GM19467 (cell line): Measurements from ENCODE around the gene ZNF548.
A peak's percentile ranks its signal among the peaks of the same experiment; 100 is the strongest.
"Not testable (repeated sequence)": the region's sequence is repeated elsewhere in the genome, so short reads cannot be mapped to it uniquely, and the experiment has no call there.

Source experiments
- ATAC-seq: cut with Tn5 transposase; IDR thresholded peaks from one replicate; pipeline ENCODE4 v1.9.1; 2021; ENCODE audit warnings: mild to moderate bottlenecking, moderate library complexity; ENCODE audit not compliant: unreplicated experiment

Gene ZNF548

GRCh38 chr19:57389730-57390598 is at the start of gene ZNF548:
TSS of gene ZNF548 (plus strand) at chr19:57389854. CDS start at chr19:57390100, 246 bp downstream.
- peak; percentile 95 for ATAC-seq

- no peak for ATAC-seq
Measured at GRCh38 chr19:57342582-57342981, 47.1 kb upstream of the ZNF548 start.

- ATAC-seq: no peak
Measured at GRCh38 chr19:57348136-57348535, 41.5 kb upstream of the ZNF548 start.

- ATAC-seq: peak; percentile 96
Measured at GRCh38 chr19:57350877-57351805, 38.5 kb upstream of the ZNF548 start, which contains the start of gene ZNF304. TSS of gene ZNF304 (plus strand) at chr19:57351271. CDS start at chr19:57351665, 394 bp downstream.

- no peak for ATAC-seq
Measured at GRCh38 chr19:57351867-57352266, 37.8 kb upstream of the ZNF548 start.

GRCh38 chr19:57355916-57356315 is 33.7 kb upstream of the ZNF548 start:
- no peak for ATAC-seq

GRCh38 chr19:57357406-57357805 is 32.2 kb upstream of the ZNF548 start:
- ATAC-seq: no peak

GRCh38 chr19:57359300-57359699 is 30.4 kb upstream of the ZNF548 start:
- no peak for ATAC-seq

GRCh38 chr19:57362419-57362818 is 27.2 kb upstream of the ZNF548 start:
- no peak for ATAC-seq

- ATAC-seq: peak; percentile 82
Measured at GRCh38 chr19:57362997-57363687, 26.5 kb upstream of the ZNF548 start, which contains the start of the genes TRAPPC2B and ZNF547. TSS of gene TRAPPC2B (plus strand) at chr19:57363551. CDS start at chr19:57364834, 1,283 bp downstream. TSS of gene ZNF547 (plus strand) at chr19:57363551. CDS start at chr19:57368556, 5,005 bp downstream.

- no peak for ATAC-seq
Measured at GRCh38 chr19:57363688-57364181, 25.9 kb upstream of the ZNF548 start.

GRCh38 chr19:57366776-57367175 is 22.9 kb upstream of the ZNF548 start:
- ATAC-seq: no peak

- ATAC-seq: no peak
Measured at GRCh38 chr19:57374179-57374578, 15.5 kb upstream of the ZNF548 start.

GRCh38 chr19:57374647-57375046 is 15.0 kb upstream of the ZNF548 start:
- ATAC-seq: not testable (repeated sequence)

GRCh38 chr19:57376151-57376550 is 13.5 kb upstream of the ZNF548 start:
- ATAC-seq: no peak

GRCh38 chr19:57377498-57378146 is 12.0 kb upstream of the ZNF548 start:
- no peak for ATAC-seq

GRCh38 chr19:57380923-57381322 is 8.7 kb upstream of the ZNF548 start:
- ATAC-seq: no peak

- ATAC-seq: no peak
Measured at GRCh38 chr19:57382806-57383488, 6.7 kb upstream of the ZNF548 start.

- ATAC-seq: no peak
Measured at GRCh38 chr19:57389194-57389729, 392 bp upstream of the ZNF548 start.
